ENCODE data around the gene CAPZB. TPM values are rescaled to one million over a fixed set of nuclear protein-coding genes. Genes with fewer than 3 reads are reported as not detected.
A peak's percentile ranks its signal among the peaks of the same experiment; 100 is the strongest.

CAPZB gene
- total RNA-seq, 1 donor from 2014 or later, result 160 TPM

- no peak for DNase-seq
These were observed 17.8 kb downstream of the CAPZB start for GRCh38 chr1:19467199-19468187.

- no peak for DNase-seq
These were observed 19.2 kb downstream of the CAPZB start for GRCh38 chr1:19466112-19466561.

GRCh38 chr1:19465650-19466049 is 19.7 kb downstream of the CAPZB start:
- no peak for DNase-seq

GRCh38 chr1:19465123-19465522 is 20.2 kb downstream of the CAPZB start:
- no peak for DNase-seq

GRCh38 chr1:19464696-19465095 is 20.6 kb downstream of the CAPZB start:
- DNase-seq, result no peak

- DNase-seq, result no peak
These were observed 21.9 kb downstream of the CAPZB start for GRCh38 chr1:19463504-19463803.

- no peak for DNase-seq
These were observed 22.4 kb downstream of the CAPZB start for GRCh38 chr1:19462781-19463503.

- no peak for DNase-seq
These were observed 24.2 kb downstream of the CAPZB start for GRCh38 chr1:19461220-19461554.

GRCh38 chr1:19460535-19461219 is 24.7 kb downstream of the CAPZB start:
- no peak for DNase-seq

GRCh38 chr1:19458815-19459417 is 26.4 kb downstream of the CAPZB start:
- DNase-seq, result no peak

- DNase-seq, result no peak
These were observed 27.7 kb downstream of the CAPZB start for GRCh38 chr1:19457607-19458006.

GRCh38 chr1:19456968-19457441 is 28.3 kb downstream of the CAPZB start:
- DNase-seq, result peak; percentile 37

- no peak for DNase-seq
These were observed 30.0 kb downstream of the CAPZB start for GRCh38 chr1:19455353-19455752.

GRCh38 chr1:19454265-19455146 is 30.8 kb downstream of the CAPZB start:
- no peak for DNase-seq

GRCh38 chr1:19453741-19454201 is 31.6 kb downstream of the CAPZB start:
- no peak for DNase-seq

- no peak for DNase-seq
These were observed 33.1 kb downstream of the CAPZB start for GRCh38 chr1:19452221-19452663.

GRCh38 chr1:19450811-19451515 is 34.4 kb downstream of the CAPZB start:
- peak; percentile 89 for DNase-seq

GRCh38 chr1:19449454-19450228 is 35.7 kb downstream of the CAPZB start:
- DNase-seq, result no peak

- DNase-seq, result peak; percentile 71
These were observed 36.6 kb downstream of the CAPZB start for GRCh38 chr1:19448491-19449439.

All from dermis blood vessel endothelial cell (primary cell).